Cerebellar cortex (tissue), 1 donor: ENCODE measurements around the gene ZDHHC14.

ENCODE experiments used
- DNase-seq: peaks from one replicate; pipeline ENCODE4 v3.0.0-alpha.2; 2015; ENCODE audit warnings: low spot score

The ZDHHC14 gene

DNA sequence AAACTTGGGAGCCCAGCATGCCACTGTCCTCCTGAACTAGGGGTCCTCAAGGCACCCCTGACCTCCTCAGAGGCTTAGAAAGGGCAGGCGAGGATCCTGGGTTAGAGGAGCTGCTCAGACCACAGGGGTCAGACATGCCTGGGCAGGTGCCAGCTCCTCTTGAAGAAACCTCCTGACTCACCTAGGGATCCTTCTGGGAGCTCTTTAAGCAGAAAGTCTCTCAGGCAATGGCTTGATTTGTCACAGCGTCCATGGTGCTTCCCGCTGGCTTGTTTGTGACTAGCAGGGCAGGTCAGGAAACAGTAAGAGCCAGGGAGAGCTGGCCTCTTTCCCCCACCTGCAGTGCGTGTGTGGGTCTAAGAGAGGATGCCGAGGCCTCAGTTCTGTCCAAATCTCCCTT is 267.6 kb downstream of the ZDHHC14 start:
- peak; percentile 77 for DNase-seq

DNA sequence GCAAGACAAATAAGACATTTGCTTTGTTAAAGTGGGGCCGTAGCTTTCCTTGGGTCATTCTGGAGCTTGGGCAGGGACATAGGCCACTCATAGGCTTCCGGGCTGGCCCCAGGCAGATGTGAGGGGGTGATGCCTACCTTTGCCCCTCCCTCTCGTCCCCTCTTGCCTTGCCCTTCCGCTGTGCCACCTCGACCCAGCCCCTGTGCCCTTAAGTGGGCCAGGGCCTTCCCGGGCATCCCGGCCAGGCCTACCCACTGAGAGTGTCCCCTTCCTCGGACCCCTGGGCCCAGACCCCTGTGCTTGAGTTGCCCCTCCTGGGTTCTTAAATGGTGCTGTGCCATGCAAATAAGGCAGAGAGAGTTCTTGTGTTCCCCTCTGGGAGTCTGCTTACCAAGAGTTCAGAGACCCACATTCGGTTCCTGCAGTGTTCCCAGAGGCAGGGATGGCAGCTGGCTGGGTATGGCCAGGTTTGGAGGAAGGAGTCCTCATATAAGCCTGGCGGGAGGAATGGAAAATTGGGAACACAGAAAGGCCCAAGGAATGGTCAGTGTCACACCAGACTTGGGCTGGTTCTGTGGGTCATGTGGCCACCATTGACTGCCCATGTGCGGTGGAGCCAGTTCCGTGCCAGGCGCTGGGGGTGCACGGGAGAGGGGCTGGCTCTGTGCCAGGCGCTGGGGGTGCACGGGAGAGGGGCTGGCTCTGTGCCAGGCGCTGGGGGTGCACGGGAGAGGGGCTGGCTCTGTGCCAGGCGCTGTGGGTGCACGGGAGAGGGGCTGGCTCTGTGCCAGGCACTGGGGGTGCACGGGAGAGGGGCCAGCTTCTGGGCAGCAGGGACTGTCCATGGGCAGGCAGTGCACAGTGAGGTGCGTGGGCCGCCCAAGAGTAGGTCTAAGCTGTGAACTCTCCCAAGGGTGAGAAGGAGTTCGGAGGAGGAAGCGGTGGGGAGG is 268.6 kb downstream of the ZDHHC14 start:
- peak; percentile 57 for DNase-seq

GRCh38 chr6:157650261-157650640 is 269.3 kb downstream of the ZDHHC14 start:
- DNase-seq = peak; percentile 81

GRCh38 chr6:157650801-157651200 is 269.8 kb downstream of the ZDHHC14 start:
- DNase-seq = no peak

GRCh38 chr6:157651731-157652490 is 270.9 kb downstream of the ZDHHC14 start:
- DNase-seq = no peak

GRCh38 chr6:157652601-157653363 is 271.8 kb downstream of the ZDHHC14 start:
- peak; percentile 70 for DNase-seq

- no peak for DNase-seq
Observed at GRCh38 chr6:157653521-157653920, 272.5 kb downstream of the ZDHHC14 start.

- no peak for DNase-seq
Observed at GRCh38 chr6:157655139-157655538, 274.1 kb downstream of the ZDHHC14 start.

- no peak for DNase-seq
Observed at GRCh38 chr6:157656437-157656997, 275.5 kb downstream of the ZDHHC14 start.

DNA sequence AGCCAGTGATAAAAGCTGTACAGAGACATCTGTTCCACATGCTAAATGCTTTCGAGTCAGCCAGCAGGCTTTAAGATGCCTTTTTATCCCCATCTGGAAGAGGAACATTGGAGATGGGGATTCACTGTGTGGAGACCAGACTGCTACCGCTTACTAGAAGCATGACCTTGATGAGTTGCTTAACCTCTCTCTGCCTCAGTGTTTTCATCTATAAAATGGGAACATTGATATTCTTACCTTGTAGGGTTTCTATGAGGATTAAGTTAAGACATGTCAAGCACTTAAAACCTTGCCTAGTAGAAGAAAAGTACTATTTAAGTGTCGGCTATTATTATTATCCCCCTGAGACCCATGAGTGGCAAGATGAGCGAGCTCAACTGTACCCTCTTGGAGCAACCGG is 276.8 kb downstream of the ZDHHC14 start:
- no peak for DNase-seq

DNA sequence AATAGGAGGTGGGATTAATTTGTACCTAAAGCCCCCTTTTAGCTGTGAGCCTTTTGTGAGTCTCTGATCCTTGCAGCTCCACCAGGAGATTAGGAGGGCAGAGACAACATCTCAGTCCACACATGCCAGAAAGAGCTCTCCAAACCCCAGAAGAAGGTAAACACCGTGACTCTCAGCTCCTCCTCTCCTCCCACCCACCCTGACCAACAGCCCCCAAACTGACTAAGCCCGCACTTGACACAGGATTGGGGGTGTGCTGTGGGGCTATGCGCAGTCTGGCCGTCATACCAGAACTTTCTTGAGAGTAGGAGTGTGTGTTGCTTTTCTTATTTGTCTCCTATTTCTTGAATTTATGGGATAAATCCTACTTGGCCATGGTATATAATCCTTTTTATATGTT is 277.3 kb downstream of the ZDHHC14 start:
- DNase-seq = no peak

- DNase-seq = no peak
Observed at GRCh38 chr6:157659536-157660271, 278.7 kb downstream of the ZDHHC14 start.

- no peak for DNase-seq
Observed at GRCh38 chr6:157660414-157660813, 279.4 kb downstream of the ZDHHC14 start.

- DNase-seq = no peak
Observed at GRCh38 chr6:157661652-157662051, 280.7 kb downstream of the ZDHHC14 start.

GRCh38 chr6:157663261-157663660 is 282.3 kb downstream of the ZDHHC14 start:
- no peak for DNase-seq

- DNase-seq = no peak
Observed at GRCh38 chr6:157665180-157665579, 284.2 kb downstream of the ZDHHC14 start.

GRCh38 chr6:157666729-157667128 is 285.7 kb downstream of the ZDHHC14 start:
- DNase-seq = peak; percentile 17

DNA sequence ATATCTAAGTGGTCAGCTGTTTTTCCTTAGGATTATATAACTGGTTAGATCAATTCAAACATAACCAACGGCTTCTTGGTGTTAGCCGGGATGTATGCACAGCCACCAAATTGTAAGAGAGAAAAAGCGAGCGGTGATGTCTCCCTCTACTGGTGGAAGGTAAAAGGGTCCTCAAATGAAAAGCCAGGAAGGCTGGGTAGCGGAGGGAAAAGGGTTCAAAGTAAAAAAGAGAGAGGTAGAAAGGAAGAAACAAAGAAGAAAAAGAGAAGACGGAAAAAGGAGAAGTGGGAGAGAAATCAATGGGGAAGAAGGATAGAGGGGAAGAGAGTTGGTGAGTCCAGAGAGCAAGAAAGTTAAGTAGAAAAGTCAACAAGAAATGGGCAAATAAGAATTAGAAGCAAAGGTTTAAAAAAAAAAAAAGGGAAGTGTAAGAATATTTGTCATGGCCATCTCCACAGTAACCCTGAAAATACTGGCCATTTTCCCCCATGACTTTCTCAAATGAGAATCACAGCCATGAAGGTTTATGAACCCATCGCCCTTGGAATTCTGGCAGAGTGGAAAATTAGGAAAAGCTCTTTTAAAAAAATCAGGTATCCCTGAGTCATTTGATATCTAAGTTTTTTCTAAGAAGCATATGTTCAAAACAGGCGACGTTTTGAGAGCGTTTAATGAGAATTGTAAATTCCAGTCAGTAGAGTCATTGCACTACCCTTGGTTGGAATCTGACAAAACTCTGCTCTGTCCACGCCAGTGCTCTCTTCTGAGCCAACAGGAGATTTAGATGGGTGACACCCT is 286.4 kb downstream of the ZDHHC14 start:
- DNase-seq = peak; percentile 89

- DNase-seq = no peak
Observed at GRCh38 chr6:157668009-157668401, 287.0 kb downstream of the ZDHHC14 start.

DNA sequence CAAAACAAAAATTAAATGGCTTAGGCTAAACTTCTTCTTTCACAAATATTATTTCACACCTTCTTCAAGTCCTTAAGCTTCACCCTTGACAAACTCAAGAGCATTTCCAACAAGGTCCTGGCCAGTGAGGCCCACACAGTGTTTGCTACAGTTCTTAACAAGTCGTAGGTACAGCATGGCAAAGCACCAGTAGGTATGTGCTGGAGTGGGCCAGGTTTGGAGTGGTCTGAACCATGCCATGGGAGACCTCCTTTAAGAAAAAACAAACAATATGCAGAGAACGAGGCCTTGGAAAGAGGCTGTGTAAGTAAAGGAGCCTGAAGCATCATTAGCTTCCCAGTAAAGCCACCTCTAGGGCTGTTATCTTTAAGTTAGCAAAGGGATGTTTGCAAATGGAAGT is 287.7 kb downstream of the ZDHHC14 start:
- no peak for DNase-seq
